Gastroesophageal sphincter (tissue), 4 donors: ENCODE data around the gene CBLN3. TPM values are rescaled to one million over a fixed set of nuclear protein-coding genes. Genes with fewer than 3 reads are reported as not detected.

Experiments used
- ATAC-seq: fragments of 150-250 bp; one replicate; pipeline ENCODE4 v1.9.1; 2016; ENCODE audit warnings: mild to moderate bottlenecking, moderate library complexity
- H3K27ac ChIP-seq, 4 donors: fragments of 200-600 bp; sonication (generic) in 3 of 4; 1 replicate in 3 of 4; 2 replicates in 1 of 4; pipeline ENCODE4 v1.5.1; 2016 to 2019
- H3K27me3 ChIP-seq: fragments of 200-600 bp; sonication (generic); one replicate; pipeline ENCODE4 v1.5.1; 2019
- H3K36me3 ChIP-seq, 2 donors: fragments of 200-600 bp; sonication (generic); one replicate each; pipeline ENCODE4 v1.5.1; 2019; ENCODE audit warnings: control low read depth in 1 of 2
- H3K4me1 ChIP-seq, 3 donors: fragments of 200-600 bp; sonication (generic); 1 replicate in 2 of 3; 2 replicates in 1 of 3; pipeline ENCODE4 v1.5.1; 2016 to 2019; ENCODE audit warnings: control low read depth in 2 of 3
- H3K4me3 ChIP-seq, 2 donors: fragments of 200-600 bp; sonication (generic); one replicate each; pipeline ENCODE4 v1.5.1; 2019; ENCODE audit warnings: mild to moderate bottlenecking in 1 of 2, moderate library complexity in 1 of 2
- H3K9me3 ChIP-seq, 3 donors: fragments of 200-600 bp; sonication (generic); one replicate each; pipeline ENCODE4 v1.5.1; 2017 to 2019; ENCODE audit warnings: control low read depth in 2 of 3
- CTCF ChIP-seq, 4 experiments: fragments of 200-600 bp in 2 of 4; fragments of 450-650 bp in 2 of 4; sonication (generic) in 1 of 4; IDR thresholded peaks; one replicate each; pipeline ENCODE4 v1.5.1; 2017 to 2019; ENCODE audit warnings: antibody characterized with exemption in 4 of 4, mild to moderate bottlenecking in 2 of 4, moderate library complexity in 2 of 4
- EP300 ChIP-seq: sonication (generic); formaldehyde crosslinking; IDR thresholded peaks from one replicate; pipeline ENCODE4 v1.6.1; 2017; ENCODE audit warnings: antibody characterized with exemption, mild to moderate bottlenecking
- POLR2A ChIP-seq, 2 donors: fragments of 450-650 bp; IDR thresholded peaks; one replicate each; pipeline ENCODE4 v1.6.1; 2017; ENCODE audit warnings: antibody characterized with exemption in 2 of 2, mild to moderate bottlenecking in 2 of 2, moderate library complexity in 1 of 2
- POLR2AphosphoS5 ChIP-seq: sonication (generic); formaldehyde crosslinking; IDR thresholded peaks from one replicate; pipeline ENCODE4 v1.6.1; 2017; ENCODE audit warnings: antibody characterized with exemption
- WGBS, 2 donors: methylation state at CpG; one replicate each; pipeline ENCODE4 v1.1.5; 2018; ENCODE audit warnings: low coverage in 1 of 2; 5-methylcytosine and 5-hydroxymethylcytosine counted together
- total RNA-seq, 4 donors: library from RNA; depleted of rRNA; stranded (reverse); fragments of >200 nt; gene quantifications; one replicate each; pipeline ENCODE4 v1.1.0, GENCODE V29; 2016

Gene CBLN3
- total RNA-seq, 4 donors from 2014 or later = 0.49 to 2.8 (median 2.1) TPM

- ATAC-seq = peak; percentile 65
- 39 to 54% methylated on average over 4 to 7 of the region's 7 CpGs for WGBS, 2 donors
- peaks cover 0 to 61% (median 23%) of the 10 kb centered on the region in 3 donors for H3K4me1 ChIP-seq
- TF ChIP-seq POLR2A (IDR thresholded peaks at IDR 0.05) (no peak), CTCF (IDR thresholded peaks at IDR 0.05) (no peak), POLR2AphosphoS5 (no peak), EP300 (no peak)
- H3K9me3 ChIP-seq = no peaks in the 10 kb centered on the region
- H3K27ac ChIP-seq = peak overlapping the region in 3 of 4 donors; percentile 53 to 79 (median 67)
- no peaks in the 10 kb centered on the region for H3K27me3 ChIP-seq
- peaks cover 0 to 28% of the 10 kb centered on the region in 2 donors for H3K36me3 ChIP-seq
- no peak overlapping the region for H3K4me3 ChIP-seq
Observed at GRCh38 chr14:24403294-24403998, 26.0 kb downstream of the CBLN3 start.

GRCh38 chr14:24401810-24402702 is 27.4 kb downstream of the CBLN3 start:
- ATAC-seq = no peak
- Histone ChIP-seq H3K36me3 (peaks cover 0 to 14% of the 10 kb centered on the region in 2 donors), H3K4me3 (no peak overlapping the region), H3K4me1 (peaks cover 0 to 72% (median 29%) of the 10 kb centered on the region in 3 donors), H3K27me3 (no peaks in the 10 kb centered on the region), H3K9me3 (no peaks in the 10 kb centered on the region), H3K27ac (peak overlapping the region in 3 of 4 donors; percentile 53 to 79 (median 67))
- TF ChIP-seq CTCF (IDR thresholded peaks at IDR 0.05) (no peak), POLR2AphosphoS5 (no peak), EP300 (no peak), POLR2A (IDR thresholded peaks at IDR 0.05) (no peak)
- 36 to 47% methylated on average over 5 to 9 of the region's 9 CpGs for WGBS, 2 donors

- Histone ChIP-seq H3K27me3 (no peaks in the 10 kb centered on the region), H3K4me3 (peak overlapping the region; percentile 80 to 85), H3K4me1 (peaks cover 0 to 72% (median 29%) of the 10 kb centered on the region in 3 donors), H3K9me3 (no peaks in the 10 kb centered on the region), H3K36me3 (no peaks in the 10 kb centered on the region), H3K27ac (peak overlapping the region in 3 of 4 donors; percentile 77 to 82 (median 79))
- ATAC-seq = no peak
- 27 to 36% methylated on average over 3 of the region's 4 CpGs for WGBS, 2 donors
- TF ChIP-seq CTCF (IDR thresholded peaks at IDR 0.05) (no peak), POLR2A (IDR thresholded peaks at IDR 0.05) (no peak), EP300 (no peak), POLR2AphosphoS5 (no peak)
Observed at GRCh38 chr14:24399999-24400718, 29.3 kb downstream of the CBLN3 start.

- Histone ChIP-seq H3K27ac (peak overlapping the region in 3 of 4 donors; percentile 77 to 82 (median 79)), H3K27me3 (no peaks in the 10 kb centered on the region), H3K9me3 (no peaks in the 10 kb centered on the region), H3K36me3 (no peaks in the 10 kb centered on the region), H3K4me3 (peak overlapping the region; percentile 80 to 85), H3K4me1 (peaks cover 0 to 69% (median 29%) of the 10 kb centered on the region in 3 donors)
- ATAC-seq = no peak
- 4 to 17% methylated on average over 5 to 7 of the region's 8 CpGs for WGBS, 2 donors
- TF ChIP-seq POLR2A (IDR thresholded peaks at IDR 0.05) (no peak), EP300 (no peak), POLR2AphosphoS5 (no peak), CTCF (IDR thresholded peaks at IDR 0.05) (no peak)
Observed at GRCh38 chr14:24399447-24399822, 30.0 kb downstream of the CBLN3 start.
